ENCODE results near the gene SLC6A3. TPM values are rescaled to one million over a fixed set of nuclear protein-coding genes. Genes with fewer than 3 reads are reported as not detected.

SLC6A3 gene
- total and polyA plus RNA-seq, 2 donors (not counting 1 experiment from before 2014, with no cell fraction given), result not detected

DNA sequence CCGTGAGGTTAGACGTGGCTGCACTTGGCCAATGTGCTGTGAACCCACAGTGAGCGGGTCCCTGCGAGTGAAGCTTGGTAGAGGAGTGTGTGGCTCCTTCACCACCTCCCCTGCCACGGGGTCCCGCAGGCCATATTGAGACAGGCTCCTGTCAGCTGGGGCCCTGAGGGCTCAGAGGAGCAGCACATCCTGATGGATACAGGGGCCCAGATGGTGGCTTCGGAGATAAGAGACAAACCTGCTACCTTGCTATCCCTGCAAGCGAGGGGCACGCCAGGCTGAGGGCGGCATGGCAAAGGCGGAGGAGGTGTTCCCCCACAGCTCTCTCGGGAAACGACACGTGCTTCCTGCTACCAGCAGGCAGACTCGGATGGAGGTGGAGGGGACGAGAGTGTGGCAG, 33.1 kb downstream of the SLC6A3 start:
- Histone ChIP-seq H3K4me1 (ENCODE audit: control insufficient read depth, extremely low read depth, insufficient read depth, low read length) (no peaks in the 10 kb centered on the region), H3K9ac (ENCODE audit: insufficient read depth, low read length) (no peak overlapping the region), H3K4me2 (ENCODE audit: extremely low read depth, insufficient read depth, low read length) (no peak overlapping the region), H3K36me3 (ENCODE audit: control insufficient read depth, insufficient read depth, low read length) (no peaks in the 10 kb centered on the region), H3K4me3 (replicated peaks in 1 of 4; ENCODE audit: control extremely low read depth in 1 of 4, insufficient read depth in 1 of 4, low read depth in 3 of 4, low read length in 4 of 4) (no peak overlapping the region), H3K27me3 (ENCODE audit: control insufficient read depth, insufficient read depth, low read length) (no peaks in the 10 kb centered on the region), H3K9me3 (ENCODE audit: control insufficient read depth, insufficient read depth, low read depth, low read length) (no peaks in the 10 kb centered on the region), H4K20me1 (ENCODE audit: control insufficient read depth, extremely low read depth, insufficient read depth, low read length) (no peaks in the 10 kb centered on the region), H2AFZ (ENCODE audit: low read length) (no peak overlapping the region), H3K27ac (ENCODE audit: insufficient read depth, low read length) (no peak overlapping the region), H3K79me2 (ENCODE audit: control insufficient read depth, insufficient read depth, low read length) (no peaks in the 10 kb centered on the region)
- TF ChIP-seq, protein P1, sequence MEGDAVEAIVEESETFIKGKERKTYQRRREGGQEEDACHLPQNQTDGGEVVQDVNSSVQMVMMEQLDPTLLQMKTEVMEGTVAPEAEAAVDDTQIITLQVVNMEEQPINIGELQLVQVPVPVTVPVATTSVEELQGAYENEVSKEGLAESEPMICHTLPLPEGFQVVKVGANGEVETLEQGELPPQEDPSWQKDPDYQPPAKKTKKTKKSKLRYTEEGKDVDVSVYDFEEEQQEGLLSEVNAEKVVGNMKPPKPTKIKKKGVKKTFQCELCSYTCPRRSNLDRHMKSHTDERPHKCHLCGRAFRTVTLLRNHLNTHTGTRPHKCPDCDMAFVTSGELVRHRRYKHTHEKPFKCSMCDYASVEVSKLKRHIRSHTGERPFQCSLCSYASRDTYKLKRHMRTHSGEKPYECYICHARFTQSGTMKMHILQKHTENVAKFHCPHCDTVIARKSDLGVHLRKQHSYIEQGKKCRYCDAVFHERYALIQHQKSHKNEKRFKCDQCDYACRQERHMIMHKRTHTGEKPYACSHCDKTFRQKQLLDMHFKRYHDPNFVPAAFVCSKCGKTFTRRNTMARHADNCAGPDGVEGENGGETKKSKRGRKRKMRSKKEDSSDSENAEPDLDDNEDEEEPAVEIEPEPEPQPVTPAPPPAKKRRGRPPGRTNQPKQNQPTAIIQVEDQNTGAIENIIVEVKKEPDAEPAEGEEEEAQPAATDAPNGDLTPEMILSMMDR (conservative IDR thresholded peaks at IDR 0.05 in 1 of 2, IDR thresholded peaks at IDR 0.05 in 1 of 2; ENCODE audit: low read depth in 1 of 2, low read length in 2 of 2), result no peak
- no peak for TF ChIP-seq EZH2 (IDR thresholded peaks at IDR 0.05; ENCODE audit: low read length, missing control alignments)
- DNase-seq (ENCODE audit: low read depth in 2 of 2), result no peak

DNA sequence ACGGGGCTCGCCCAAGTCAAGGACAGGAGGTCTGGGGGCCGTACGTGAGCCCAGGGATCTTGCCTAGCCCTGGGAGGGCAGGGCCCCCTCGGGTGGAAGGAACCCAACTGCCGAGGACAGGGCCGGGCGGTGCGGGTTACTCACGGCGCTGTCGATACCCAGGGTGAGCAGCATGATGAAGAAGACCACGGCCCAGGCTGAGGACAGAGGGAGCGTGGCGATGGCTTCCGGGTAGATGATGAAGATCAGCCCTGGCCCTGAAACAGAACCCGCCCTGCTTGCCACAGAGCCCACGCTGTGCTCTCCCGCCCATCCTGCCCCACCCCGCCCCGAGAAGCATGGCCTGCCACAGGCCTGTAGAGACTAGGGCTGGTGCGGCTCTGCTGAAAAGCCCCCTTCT, 34.1 kb downstream of the SLC6A3 start:
- no peaks in the 10 kb centered on the region for H3K36me3 ChIP-seq (ENCODE audit: control insufficient read depth, insufficient read depth, low read length)
- no peak overlapping the region for H3K4me3 ChIP-seq (replicated peaks in 1 of 4; ENCODE audit: control extremely low read depth in 1 of 4, insufficient read depth in 1 of 4, low read depth in 3 of 4, low read length in 4 of 4)
- H3K9me3 ChIP-seq (ENCODE audit: control insufficient read depth, insufficient read depth, low read depth, low read length), result no peaks in the 10 kb centered on the region
- DNase-seq (ENCODE audit: low read depth in 2 of 2), result no peak
- no peaks in the 10 kb centered on the region for H3K27me3 ChIP-seq (ENCODE audit: control insufficient read depth, insufficient read depth, low read length)
- H3K4me1 ChIP-seq (ENCODE audit: control insufficient read depth, extremely low read depth, insufficient read depth, low read length), result no peaks in the 10 kb centered on the region
- H4K20me1 ChIP-seq (ENCODE audit: control insufficient read depth, extremely low read depth, insufficient read depth, low read length), result no peaks in the 10 kb centered on the region
- no peak overlapping the region for H2AFZ ChIP-seq (ENCODE audit: low read length)
- H3K27ac ChIP-seq (ENCODE audit: insufficient read depth, low read length), result no peak overlapping the region
- H3K4me2 ChIP-seq (ENCODE audit: extremely low read depth, insufficient read depth, low read length), result no peak overlapping the region
- H3K9ac ChIP-seq (ENCODE audit: insufficient read depth, low read length), result no peak overlapping the region
- no peaks in the 10 kb centered on the region for H3K79me2 ChIP-seq (ENCODE audit: control insufficient read depth, insufficient read depth, low read length)
- no peak for TF ChIP-seq EZH2 (IDR thresholded peaks at IDR 0.05; ENCODE audit: low read length, missing control alignments)
- TF ChIP-seq, protein P1 (conservative IDR thresholded peaks at IDR 0.05 in 1 of 2, IDR thresholded peaks at IDR 0.05 in 1 of 2; ENCODE audit: low read depth in 1 of 2, low read length in 2 of 2), result no peak

DNA sequence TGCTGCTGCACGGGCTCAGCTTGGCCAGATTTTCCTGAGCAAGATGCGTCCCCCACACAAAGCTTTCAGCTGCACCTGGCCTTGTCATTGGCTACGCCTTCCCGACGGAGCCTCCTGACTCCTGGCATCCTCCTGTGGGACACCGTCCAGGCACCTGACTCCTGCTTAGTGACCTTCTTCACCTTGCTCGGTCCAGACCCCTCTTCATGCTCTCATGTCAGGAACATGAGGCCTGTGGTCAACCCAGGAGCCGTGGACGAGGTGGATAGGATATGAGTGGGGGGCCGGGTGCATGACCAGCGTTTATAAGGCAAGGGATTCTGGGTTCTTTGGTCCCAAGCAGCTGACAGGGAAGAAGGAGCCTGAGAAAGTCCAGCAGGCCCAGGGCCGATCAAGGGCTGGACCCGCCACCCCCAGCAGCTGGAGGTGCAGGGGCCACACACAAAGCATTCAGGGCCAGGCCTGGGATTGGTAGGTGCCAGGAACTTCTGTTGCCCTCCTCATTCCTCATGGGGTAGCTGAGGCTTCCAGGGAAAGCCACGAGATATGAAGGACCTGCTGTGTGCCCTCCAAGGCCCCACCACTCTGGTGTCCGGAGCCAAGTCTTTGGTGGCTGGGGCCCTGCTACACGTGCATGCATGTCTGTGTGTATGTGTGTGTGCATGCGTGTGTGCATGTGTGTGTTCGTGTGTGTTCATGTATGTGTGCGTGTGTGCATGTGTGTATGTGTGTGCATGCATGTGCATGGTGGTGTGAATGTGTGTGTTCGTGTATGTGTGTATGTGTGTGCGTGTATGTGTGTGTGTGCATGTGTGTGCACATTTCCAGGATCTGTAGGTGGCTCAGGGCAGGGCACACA, 34.9 kb downstream of the SLC6A3 start:
- TF ChIP-seq, protein P1 (conservative IDR thresholded peaks at IDR 0.05 in 1 of 2, IDR thresholded peaks at IDR 0.05 in 1 of 2; ENCODE audit: low read depth in 1 of 2, low read length in 2 of 2), result no peak
- TF ChIP-seq EZH2 (IDR thresholded peaks at IDR 0.05; ENCODE audit: low read length, missing control alignments), result no peak
- Histone ChIP-seq H3K36me3 (ENCODE audit: control insufficient read depth, insufficient read depth, low read length) (no peaks in the 10 kb centered on the region), H2AFZ (ENCODE audit: low read length) (no peak overlapping the region)

More for the DNA sequence above, 34.9 kb downstream of the SLC6A3 start:
- Histone ChIP-seq H3K9ac (ENCODE audit: insufficient read depth, low read length) (no peak overlapping the region), H4K20me1 (ENCODE audit: control insufficient read depth, extremely low read depth, insufficient read depth, low read length) (no peaks in the 10 kb centered on the region), H3K4me3 (replicated peaks in 1 of 4; ENCODE audit: control extremely low read depth in 1 of 4, insufficient read depth in 1 of 4, low read depth in 3 of 4, low read length in 4 of 4) (no peak overlapping the region), H3K79me2 (ENCODE audit: control insufficient read depth, insufficient read depth, low read length) (no peaks in the 10 kb centered on the region), H3K4me2 (ENCODE audit: extremely low read depth, insufficient read depth, low read length) (no peak overlapping the region), H3K27ac (ENCODE audit: insufficient read depth, low read length) (no peak overlapping the region), H3K4me1 (ENCODE audit: control insufficient read depth, extremely low read depth, insufficient read depth, low read length) (no peaks in the 10 kb centered on the region), H3K9me3 (ENCODE audit: control insufficient read depth, insufficient read depth, low read depth, low read length) (no peaks in the 10 kb centered on the region), H3K27me3 (ENCODE audit: control insufficient read depth, insufficient read depth, low read length) (no peaks in the 10 kb centered on the region)
- DNase-seq (ENCODE audit: low read depth in 2 of 2), result no peak

All from fibroblast of lung (primary cell).